Lower leg skin (tissue), 3 donors: ENCODE results near the gene CLEC1A.

ENCODE experiments used
- POLR2A ChIP-seq, 2 donors: fragments of 450-650 bp; IDR thresholded peaks; one replicate each; pipeline ENCODE4 v1.6.1; 2016 to 2017; ENCODE audit warnings: antibody characterized with exemption in 2 of 2, mild to moderate bottlenecking in 1 of 2, moderate library complexity in 1 of 2
- TF ChIP-seq, protein P1 (sequence below), 3 donors: fragments of 450-650 bp; IDR thresholded peaks; one replicate each; pipeline ENCODE4 v1.5.1; 2016; ENCODE audit warnings: antibody characterized with exemption in 3 of 3, mild to moderate bottlenecking in 3 of 3, moderate library complexity in 2 of 3

DNA sequence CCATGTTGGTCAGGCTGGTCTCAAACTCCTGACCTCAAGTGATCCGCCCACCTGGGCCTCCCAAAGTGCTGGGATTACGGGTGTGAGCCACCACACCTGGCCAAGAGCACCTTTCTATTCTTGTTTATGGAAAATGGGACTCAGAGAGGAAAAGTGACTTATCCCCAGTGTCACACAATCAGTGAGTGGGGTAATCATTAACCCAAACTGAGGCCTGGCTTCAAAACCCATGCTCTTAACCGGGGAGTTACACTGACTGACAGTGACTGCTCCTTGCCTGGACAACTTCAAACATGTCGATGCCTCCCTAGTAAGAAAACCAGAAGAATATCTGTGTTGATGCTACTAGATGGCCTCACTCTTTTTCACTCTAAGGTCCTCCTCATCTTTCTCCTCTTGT, 23.9 kb upstream of the CLEC1A start:
- TF ChIP-seq, protein P1, sequence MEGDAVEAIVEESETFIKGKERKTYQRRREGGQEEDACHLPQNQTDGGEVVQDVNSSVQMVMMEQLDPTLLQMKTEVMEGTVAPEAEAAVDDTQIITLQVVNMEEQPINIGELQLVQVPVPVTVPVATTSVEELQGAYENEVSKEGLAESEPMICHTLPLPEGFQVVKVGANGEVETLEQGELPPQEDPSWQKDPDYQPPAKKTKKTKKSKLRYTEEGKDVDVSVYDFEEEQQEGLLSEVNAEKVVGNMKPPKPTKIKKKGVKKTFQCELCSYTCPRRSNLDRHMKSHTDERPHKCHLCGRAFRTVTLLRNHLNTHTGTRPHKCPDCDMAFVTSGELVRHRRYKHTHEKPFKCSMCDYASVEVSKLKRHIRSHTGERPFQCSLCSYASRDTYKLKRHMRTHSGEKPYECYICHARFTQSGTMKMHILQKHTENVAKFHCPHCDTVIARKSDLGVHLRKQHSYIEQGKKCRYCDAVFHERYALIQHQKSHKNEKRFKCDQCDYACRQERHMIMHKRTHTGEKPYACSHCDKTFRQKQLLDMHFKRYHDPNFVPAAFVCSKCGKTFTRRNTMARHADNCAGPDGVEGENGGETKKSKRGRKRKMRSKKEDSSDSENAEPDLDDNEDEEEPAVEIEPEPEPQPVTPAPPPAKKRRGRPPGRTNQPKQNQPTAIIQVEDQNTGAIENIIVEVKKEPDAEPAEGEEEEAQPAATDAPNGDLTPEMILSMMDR (IDR thresholded peaks at IDR 0.05) = no peak
- TF ChIP-seq POLR2A (IDR thresholded peaks at IDR 0.05) = no peak
